PC-9 (cell line): ENCODE results near the gene RFFL.

Source experiments
- CTCF ChIP-seq: fragments of 200-600 bp; sonication (generic); conservative IDR thresholded peaks from 2 replicates; pipeline ENCODE4 v1.6.1; 2017; ENCODE audit warnings: mixed run types, antibody characterized with exemption, mild to moderate bottlenecking, moderate library complexity
- EZH2 ChIP-seq: fragments of 200-600 bp; sonication (generic); IDR thresholded peaks from 2 replicates; pipeline ENCODE4 v1.8.0; 2017; ENCODE audit warnings: antibody characterized with exemption, low read depth

GRCh38 chr17:35021520-35022380 is 41.8 kb downstream of the RFFL start:
- no peak for TF ChIP-seq CTCF
- TF ChIP-seq EZH2: no peak
